Measurements from ENCODE around the gene SNTG2.
"Not testable (repeated sequence)": the region's sequence is repeated elsewhere in the genome, so short reads cannot be mapped to it uniquely, and the experiment has no call there.

Gene SNTG2

GRCh38 chr2:1091895-1092585 lies 141.4 kb downstream of the SNTG2 start:
- DNase-seq (ENCODE audit: extremely low read depth, low read depth) = no peak

DNA sequence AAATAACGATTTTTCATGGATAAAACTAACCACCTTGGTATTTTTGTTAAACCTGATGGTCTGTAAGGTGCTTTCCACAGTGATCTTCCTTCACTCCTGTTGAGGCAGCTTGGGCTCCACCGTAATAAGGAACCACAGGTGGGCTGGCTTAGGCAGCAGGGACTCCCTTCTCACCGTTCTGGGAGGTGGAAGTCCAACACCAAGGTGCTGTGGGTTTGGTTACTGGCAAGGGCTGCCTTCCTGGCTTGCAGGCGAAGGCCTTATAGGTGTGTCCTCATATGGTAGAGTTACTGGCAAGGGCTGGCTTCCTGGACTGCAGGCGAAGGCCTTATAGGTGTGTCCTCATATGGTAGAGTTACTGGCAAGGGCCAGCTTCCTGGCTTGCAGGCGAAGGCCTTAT lies 143.0 kb downstream of the SNTG2 start:
- not testable (repeated sequence) for DNase-seq (ENCODE audit: extremely low read depth, low read depth)

More at GRCh38 chr2:1091895-1092585, 141.4 kb downstream of the SNTG2 start:
- TF ChIP-seq, protein P1, sequence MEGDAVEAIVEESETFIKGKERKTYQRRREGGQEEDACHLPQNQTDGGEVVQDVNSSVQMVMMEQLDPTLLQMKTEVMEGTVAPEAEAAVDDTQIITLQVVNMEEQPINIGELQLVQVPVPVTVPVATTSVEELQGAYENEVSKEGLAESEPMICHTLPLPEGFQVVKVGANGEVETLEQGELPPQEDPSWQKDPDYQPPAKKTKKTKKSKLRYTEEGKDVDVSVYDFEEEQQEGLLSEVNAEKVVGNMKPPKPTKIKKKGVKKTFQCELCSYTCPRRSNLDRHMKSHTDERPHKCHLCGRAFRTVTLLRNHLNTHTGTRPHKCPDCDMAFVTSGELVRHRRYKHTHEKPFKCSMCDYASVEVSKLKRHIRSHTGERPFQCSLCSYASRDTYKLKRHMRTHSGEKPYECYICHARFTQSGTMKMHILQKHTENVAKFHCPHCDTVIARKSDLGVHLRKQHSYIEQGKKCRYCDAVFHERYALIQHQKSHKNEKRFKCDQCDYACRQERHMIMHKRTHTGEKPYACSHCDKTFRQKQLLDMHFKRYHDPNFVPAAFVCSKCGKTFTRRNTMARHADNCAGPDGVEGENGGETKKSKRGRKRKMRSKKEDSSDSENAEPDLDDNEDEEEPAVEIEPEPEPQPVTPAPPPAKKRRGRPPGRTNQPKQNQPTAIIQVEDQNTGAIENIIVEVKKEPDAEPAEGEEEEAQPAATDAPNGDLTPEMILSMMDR (IDR thresholded peaks at IDR 0.05; ENCODE audit: low read depth, low read length) = no peak

- TF ChIP-seq, protein P1 (IDR thresholded peaks at IDR 0.05; ENCODE audit: low read depth, low read length) = no peak
- no peak for DNase-seq (ENCODE audit: extremely low read depth, low read depth)
Observed at GRCh38 chr2:1097101-1097500, 146.5 kb downstream of the SNTG2 start.

DNA sequence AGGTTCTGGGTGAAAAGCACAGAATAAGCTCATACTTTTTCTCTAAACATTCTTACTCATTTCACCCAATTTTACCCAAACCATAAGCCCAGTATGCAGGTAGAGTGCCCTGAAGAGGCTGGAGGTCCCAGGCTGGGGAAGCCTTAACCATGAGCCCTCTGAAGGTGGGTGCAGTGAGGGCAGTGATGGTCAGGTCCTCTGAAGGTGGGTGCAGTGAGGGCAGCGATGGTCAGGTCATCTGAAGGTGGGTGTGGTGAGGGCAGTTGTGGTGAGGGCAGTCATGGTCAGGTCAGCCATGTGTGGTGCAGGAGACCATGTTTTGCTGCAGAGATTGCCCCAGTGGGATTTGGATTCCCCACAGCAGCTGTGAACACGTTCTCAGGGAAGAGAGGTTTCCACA lies 148.8 kb downstream of the SNTG2 start:
- TF ChIP-seq, protein P1 (IDR thresholded peaks at IDR 0.05; ENCODE audit: low read depth, low read length) = no peak
- DNase-seq (ENCODE audit: extremely low read depth, low read depth) = no peak

DNA sequence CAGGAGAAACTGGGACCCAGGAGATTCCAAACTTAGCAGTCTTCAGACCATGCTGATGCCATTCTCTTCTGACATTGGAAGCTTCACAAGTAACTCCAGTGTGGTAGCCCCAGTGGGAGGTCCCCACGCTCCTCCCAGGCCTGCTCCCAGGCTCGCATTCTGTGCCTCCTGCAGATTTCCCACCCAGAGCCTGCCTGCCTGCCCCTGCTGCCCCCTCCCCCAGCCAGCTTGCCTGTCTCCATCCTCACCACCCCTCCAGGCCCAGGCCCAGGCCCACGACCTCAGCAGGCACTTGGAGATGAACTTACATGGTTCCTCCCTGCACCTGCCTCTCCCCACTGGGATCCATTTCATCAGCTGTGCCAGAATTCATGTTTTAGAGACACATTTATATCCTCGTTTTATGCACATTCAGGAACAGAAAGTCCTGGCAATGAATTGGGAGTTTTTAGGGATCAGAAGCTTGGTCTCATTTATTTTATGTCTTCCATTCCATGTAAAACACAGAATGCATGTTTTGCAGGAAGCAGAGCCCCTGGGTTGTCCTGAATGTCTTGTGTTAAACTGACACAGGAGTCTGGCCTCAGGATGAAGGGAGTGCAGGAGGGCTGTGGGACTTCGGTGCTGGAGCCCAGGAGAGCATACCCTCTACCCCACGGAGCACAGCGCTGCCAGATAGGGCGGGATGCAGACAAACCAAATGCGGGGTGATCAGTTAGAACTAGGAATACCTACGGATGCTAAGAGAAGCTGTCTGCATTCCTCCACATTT lies 150.5 kb downstream of the SNTG2 start:
- TF ChIP-seq, protein P1 (IDR thresholded peaks at IDR 0.05; ENCODE audit: low read depth, low read length) = no peak
- no peak for DNase-seq (ENCODE audit: extremely low read depth, low read depth)

- no peak for DNase-seq (ENCODE audit: extremely low read depth, low read depth)
- TF ChIP-seq, protein P1 (IDR thresholded peaks at IDR 0.05; ENCODE audit: low read depth, low read length) = no peak
Observed at GRCh38 chr2:1101982-1102590, 151.4 kb downstream of the SNTG2 start.

DNA sequence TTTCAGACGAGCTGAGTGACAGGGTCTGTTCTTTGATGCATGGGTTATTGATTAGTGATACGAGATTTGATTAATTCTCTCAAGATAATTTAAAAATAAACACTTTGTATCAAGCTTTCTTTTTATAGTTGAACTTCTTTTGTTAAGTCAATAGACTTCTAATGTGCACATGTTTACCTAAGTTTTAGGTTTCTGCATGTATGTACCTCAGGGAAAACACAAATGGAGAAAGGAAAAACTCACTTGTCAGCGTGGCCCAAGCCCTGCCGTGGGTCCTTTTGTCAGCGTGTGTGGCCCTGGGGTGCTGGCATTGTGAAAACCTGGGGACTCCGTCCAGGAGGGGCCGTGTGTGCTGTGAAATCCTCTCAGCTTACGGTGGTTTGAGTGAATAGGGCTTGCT lies 153.7 kb downstream of the SNTG2 start:
- DNase-seq (ENCODE audit: extremely low read depth, low read depth) = no peak
- TF ChIP-seq, protein P1 (IDR thresholded peaks at IDR 0.05; ENCODE audit: low read depth, low read length) = no peak

DNA sequence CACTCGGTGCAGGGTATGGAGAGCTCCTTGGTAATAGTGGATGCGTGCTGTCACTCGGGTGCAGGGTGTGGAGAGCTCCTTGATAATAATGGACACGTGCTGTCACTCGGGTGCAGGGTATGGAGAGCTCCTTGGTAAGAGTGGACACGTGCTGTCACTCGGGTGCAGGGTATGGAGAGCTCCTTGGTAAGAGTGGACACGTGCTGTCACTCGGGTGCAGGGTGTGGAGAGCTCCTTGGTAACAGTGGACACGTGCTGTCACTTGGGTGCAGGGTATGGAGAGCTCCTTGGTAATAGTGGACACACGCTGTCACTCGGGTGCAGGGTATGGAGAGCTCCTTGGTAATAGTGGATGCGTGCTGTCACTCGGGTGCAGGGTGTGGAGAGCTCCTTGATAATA lies 155.7 kb downstream of the SNTG2 start:
- not testable (repeated sequence) for DNase-seq (ENCODE audit: extremely low read depth, low read depth)
